ENCODE results near the gene NEK3. TPM values are rescaled to one million over a fixed set of nuclear protein-coding genes. Genes with fewer than 3 reads are reported as not detected.

The NEK3 gene
- total and polyA plus RNA-seq, 2 of the 4 experiments (the other 2 are of a cell fraction) = 3.6 to 9.2 TPM

DNA sequence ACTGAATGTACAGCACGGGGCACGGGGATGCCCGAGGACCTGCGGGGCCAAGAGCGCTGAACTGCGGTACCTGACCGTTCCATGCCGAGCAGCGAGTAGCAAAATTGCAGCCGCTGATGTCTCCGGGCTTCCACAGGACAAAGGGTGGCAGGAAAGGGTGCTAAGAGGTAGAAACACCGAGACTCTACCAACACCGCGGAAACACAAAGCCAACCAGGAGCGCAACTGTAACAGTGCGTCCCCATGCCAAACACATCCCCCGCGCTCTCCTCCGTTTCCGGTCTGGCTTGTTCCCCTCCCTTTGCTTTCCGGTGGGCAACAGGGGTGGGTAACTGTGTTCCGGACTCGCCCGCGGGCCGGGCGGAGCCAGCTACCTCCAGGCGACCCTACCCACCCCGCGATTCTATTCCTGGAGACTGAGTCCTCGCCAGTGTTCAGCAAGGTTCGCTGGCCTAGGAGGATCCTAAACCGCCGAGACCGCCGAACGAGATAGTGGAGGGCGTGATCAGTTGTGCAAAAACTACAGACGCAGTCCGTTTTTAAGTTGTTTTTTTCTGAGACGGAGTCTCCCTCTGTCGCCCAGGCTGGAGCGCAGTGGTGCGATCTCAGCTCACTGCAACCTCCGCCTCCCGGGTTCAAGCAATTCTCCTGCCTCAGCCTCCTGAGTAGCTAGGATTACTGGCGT is 34.9 kb upstream of the NEK3 start:
- Histone ChIP-seq H3K79me1 (ENCODE audit: low read depth in 1 of 2, low read length in 2 of 2) (peaks cover 11 to 15% of the 10 kb centered on the region in 2 experiments; a peak in 2 of 4 replicates), H2BK5ac (ENCODE audit: low read depth, low read length, poor library complexity, severe bottlenecking) (peak overlapping the region; percentile 74), H4K20me1 (ENCODE audit: insufficient read depth, low read length) (no peaks in the 10 kb centered on the region), H2AFZ (replicated peaks; ENCODE audit: low read length, poor library complexity) (peak overlapping the region; percentile 98), H3K27me3 (ENCODE audit: control insufficient read depth, insufficient read depth, low read length) (no peaks in the 10 kb centered on the region), H2AK5ac (ENCODE audit: low read depth, low read length) (no peak overlapping the region), H3K9ac (ENCODE audit: low read depth, low read length) (peak overlapping the region; percentile 96), H3K9me3 (ENCODE audit: control insufficient read depth, insufficient read depth, low read length) (no peaks in the 10 kb centered on the region), H2BK15ac (ENCODE audit: low read depth, low read length) (peak overlapping the region; percentile 56; the same call in 1 of the 3 replicates), H3K27ac (ENCODE audit: insufficient read depth, low read length) (peak overlapping the region; percentile 85), H3K36me3 (ENCODE audit: control insufficient read depth, insufficient read depth, low read length) (no peaks in the 10 kb centered on the region), H2BK120ac (ENCODE audit: low read depth, low read length) (peak overlapping the region; percentile 94), H3K4me3 (ENCODE audit: insufficient read depth, low read depth, low read length) (peak overlapping the region; percentile 95), H3K4me2 (ENCODE audit: low read depth, low read length) (peak overlapping the region; percentile 95), H2BK20ac (ENCODE audit: low read depth, low read length) (peak overlapping the region; percentile 53; the same call in 1 of the 2 replicates), H3K14ac (replicated peaks; ENCODE audit: low read depth, low read length) (peak overlapping the region; percentile 95), H4K8ac (ENCODE audit: low read depth in 2 of 2, low read length in 2 of 2) (peak overlapping the region; percentile 92 to 98), H3K18ac (ENCODE audit: low read depth, low read length) (peak overlapping the region; percentile 70), H3K4me1 (ENCODE audit: control insufficient read depth, insufficient read depth, low read length) (no peaks in the 10 kb centered on the region; the same call in 1 of the 2 replicates), H4K5ac (ENCODE audit: low read depth, low read length) (peak overlapping the region; percentile 95), H3K4ac (ENCODE audit: low read depth, low read length) (peak overlapping the region; percentile 93), H3K56ac (ENCODE audit: extremely low read depth, insufficient read depth, low read length) (peak overlapping the region; percentile 77; the same call in 1 of the 2 replicates), H3K9me1 (ENCODE audit: insufficient read depth, low read length) (no peaks in the 10 kb centered on the region; the same call in 1 of the 2 replicates), H4K91ac (ENCODE audit: insufficient read depth, low read depth, low read length) (peak overlapping the region; percentile 90), H3K23ac (ENCODE audit: low read depth, low read length) (peak overlapping the region; percentile 98; the same call in 1 of the 2 replicates), H2AK9ac (replicated peaks; ENCODE audit: low read depth, low read length, poor library complexity) (peak overlapping the region; percentile 60)
- ChIA-PET CTCF (interaction anchor here (0.6 kb wide), 1 partner anchor 101 kb away, joined by 3 read pairs; no protein-coding TSS in a partner anchor), POLR2A (ENCODE audit: unreplicated experiment) (interaction anchor here (0.5 kb wide), 1 partner anchor 31 kb away, joined by 3 read pairs; no protein-coding TSS in a partner anchor)
- in situ Hi-C loops (cut with MboI; ENCODE audit: low sequenced_read_pairs) (loop anchor here (10.0 to 25.0 kb wide), 3 partner anchors 260 to 443 kb away; partner anchors contain the start of genes CKAP2, HNRNPA1L2 and VPS36), intact Hi-C loops (cut with micrococcal nuclease) (loop anchor here (2.0 kb wide), 1 partner anchor 256 kb away; the partner anchor contains the start of gene VPS36), dilution Hi-C loops (cut with HindIII; ENCODE audit: low sequenced_read_pairs, unreplicated experiment) (no loop called here)
- BruUV-seq (replicated peaks) = no TSS peak
- 2% methylated on average over 21 of the region's 47 CpGs; no CpG with 5 or more reads in 1 of the 2 experiments for WGBS, 2 experiments (ENCODE audit: extremely low coverage in 2 of 2, insufficient read length in 1 of 2)
- DNase-seq (peak; percentile 83), ATAC-seq (ENCODE audit: low read depth) (peak; percentile 98)
- TF ChIP-seq RAD21 (IDR thresholded peaks at IDR 0.05; ENCODE audit: low read length) = peak; percentile 10; the same call in 1 of the 2 replicates
- TF ChIP-seq, protein P1, sequence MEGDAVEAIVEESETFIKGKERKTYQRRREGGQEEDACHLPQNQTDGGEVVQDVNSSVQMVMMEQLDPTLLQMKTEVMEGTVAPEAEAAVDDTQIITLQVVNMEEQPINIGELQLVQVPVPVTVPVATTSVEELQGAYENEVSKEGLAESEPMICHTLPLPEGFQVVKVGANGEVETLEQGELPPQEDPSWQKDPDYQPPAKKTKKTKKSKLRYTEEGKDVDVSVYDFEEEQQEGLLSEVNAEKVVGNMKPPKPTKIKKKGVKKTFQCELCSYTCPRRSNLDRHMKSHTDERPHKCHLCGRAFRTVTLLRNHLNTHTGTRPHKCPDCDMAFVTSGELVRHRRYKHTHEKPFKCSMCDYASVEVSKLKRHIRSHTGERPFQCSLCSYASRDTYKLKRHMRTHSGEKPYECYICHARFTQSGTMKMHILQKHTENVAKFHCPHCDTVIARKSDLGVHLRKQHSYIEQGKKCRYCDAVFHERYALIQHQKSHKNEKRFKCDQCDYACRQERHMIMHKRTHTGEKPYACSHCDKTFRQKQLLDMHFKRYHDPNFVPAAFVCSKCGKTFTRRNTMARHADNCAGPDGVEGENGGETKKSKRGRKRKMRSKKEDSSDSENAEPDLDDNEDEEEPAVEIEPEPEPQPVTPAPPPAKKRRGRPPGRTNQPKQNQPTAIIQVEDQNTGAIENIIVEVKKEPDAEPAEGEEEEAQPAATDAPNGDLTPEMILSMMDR (conservative IDR thresholded peaks at IDR 0.05; ENCODE audit: low read depth, low read length) = no peak
- TF ChIP-seq SMC3 (IDR thresholded peaks at IDR 0.05; ENCODE audit: low read depth, low read length) = no peak
- TF ChIP-seq, protein P2, sequence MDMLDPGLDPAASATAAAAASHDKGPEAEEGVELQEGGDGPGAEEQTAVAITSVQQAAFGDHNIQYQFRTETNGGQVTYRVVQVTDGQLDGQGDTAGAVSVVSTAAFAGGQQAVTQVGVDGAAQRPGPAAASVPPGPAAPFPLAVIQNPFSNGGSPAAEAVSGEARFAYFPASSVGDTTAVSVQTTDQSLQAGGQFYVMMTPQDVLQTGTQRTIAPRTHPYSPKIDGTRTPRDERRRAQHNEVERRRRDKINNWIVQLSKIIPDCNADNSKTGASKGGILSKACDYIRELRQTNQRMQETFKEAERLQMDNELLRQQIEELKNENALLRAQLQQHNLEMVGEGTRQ (IDR thresholded peaks at IDR 0.05; ENCODE audit: low read depth, low read length) = no peak
- TF ChIP-seq CEBPB (IDR thresholded peaks at IDR 0.05; ENCODE audit: low read depth, low read length) = no peak
- TF ChIP-seq POLR2A (IDR thresholded peaks at IDR 0.05; ENCODE audit: low read depth, low read length) = peak; percentile 58; the same call in 1 of the 2 replicates
- peak; percentile 82; the same call in 1 of the 2 replicates for TF ChIP-seq MAZ (IDR thresholded peaks at IDR 0.05; ENCODE audit: borderline replicate concordance, low read depth, low read length)
- TF ChIP-seq BHLHE40 (IDR thresholded peaks at IDR 0.05; ENCODE audit: low read depth, low read length) = no peak
- TF ChIP-seq RFX5 (IDR thresholded peaks at IDR 0.05; ENCODE audit: low read depth, low read length) = no peak
- no peak for TF ChIP-seq FOS (IDR thresholded peaks at IDR 0.05; ENCODE audit: low read depth, low read length)
- no peak for TF ChIP-seq CHD1 (IDR thresholded peaks at IDR 0.05; ENCODE audit: low read depth, low read length)
- no peak for TF ChIP-seq NFE2L2 (IDR thresholded peaks at IDR 0.05; ENCODE audit: low read depth, low read length)
- peak; percentile 29 for TF ChIP-seq RCOR1 (IDR thresholded peaks at IDR 0.05; ENCODE audit: insufficient replicate concordance, low read length)
- peak; percentile 28; the same call in 1 of the 2 replicates for TF ChIP-seq MXI1 (IDR thresholded peaks at IDR 0.05; ENCODE audit: borderline replicate concordance, low read depth, low read length)
